ENCODE data around the gene ZNF577. TPM values are rescaled to one million over a fixed set of nuclear protein-coding genes. Genes with fewer than 3 reads are reported as not detected.
"Not testable (repeated sequence)": the region's sequence is repeated elsewhere in the genome, so short reads cannot be mapped to it uniquely, and the experiment has no call there.

ZNF577 gene
- total RNA-seq, 1 donor from 2014 or later: 27.5 TPM

DNA sequence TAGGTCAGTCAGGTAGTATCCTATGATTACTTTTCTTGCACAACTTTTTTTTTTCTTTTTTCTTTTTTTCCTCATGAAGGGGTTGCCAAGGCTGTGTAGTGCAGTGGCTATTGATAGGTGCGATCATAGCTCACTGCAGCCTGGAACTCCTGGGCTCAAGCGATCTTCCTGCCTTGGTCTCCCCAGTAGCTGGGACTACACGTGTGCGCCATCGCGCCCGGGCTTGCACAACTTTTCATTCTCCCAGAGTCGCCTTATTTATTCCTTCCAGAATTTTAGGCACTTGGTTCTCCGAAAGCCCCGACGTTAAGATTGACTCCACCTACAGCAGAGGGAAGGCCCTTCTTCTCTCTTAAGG is 38.7 kb upstream of the ZNF577 start:
- Mint-ChIP-seq H3K4me3 (ENCODE audit: low read depth) (peak overlapping the region; percentile 96), H3K27ac (peak overlapping the region; percentile 99), H3K27me3 (no peaks in the 10 kb centered on the region), H3K9me3 (ENCODE audit: low read depth) (peaks cover 52% of the 10 kb centered on the region), H3K36me3 (ENCODE audit: insufficient read depth) (peaks cover 51% of the 10 kb centered on the region), H3K4me1 (ENCODE audit: low read depth) (peaks cover 7% of the 10 kb centered on the region)
- TF ChIP-seq, protein P1, sequence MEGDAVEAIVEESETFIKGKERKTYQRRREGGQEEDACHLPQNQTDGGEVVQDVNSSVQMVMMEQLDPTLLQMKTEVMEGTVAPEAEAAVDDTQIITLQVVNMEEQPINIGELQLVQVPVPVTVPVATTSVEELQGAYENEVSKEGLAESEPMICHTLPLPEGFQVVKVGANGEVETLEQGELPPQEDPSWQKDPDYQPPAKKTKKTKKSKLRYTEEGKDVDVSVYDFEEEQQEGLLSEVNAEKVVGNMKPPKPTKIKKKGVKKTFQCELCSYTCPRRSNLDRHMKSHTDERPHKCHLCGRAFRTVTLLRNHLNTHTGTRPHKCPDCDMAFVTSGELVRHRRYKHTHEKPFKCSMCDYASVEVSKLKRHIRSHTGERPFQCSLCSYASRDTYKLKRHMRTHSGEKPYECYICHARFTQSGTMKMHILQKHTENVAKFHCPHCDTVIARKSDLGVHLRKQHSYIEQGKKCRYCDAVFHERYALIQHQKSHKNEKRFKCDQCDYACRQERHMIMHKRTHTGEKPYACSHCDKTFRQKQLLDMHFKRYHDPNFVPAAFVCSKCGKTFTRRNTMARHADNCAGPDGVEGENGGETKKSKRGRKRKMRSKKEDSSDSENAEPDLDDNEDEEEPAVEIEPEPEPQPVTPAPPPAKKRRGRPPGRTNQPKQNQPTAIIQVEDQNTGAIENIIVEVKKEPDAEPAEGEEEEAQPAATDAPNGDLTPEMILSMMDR (IDR thresholded peaks at IDR 0.05; ENCODE audit: unreplicated experiment): no peak
- no peak for DNase-seq (ENCODE audit: low spot score, unreplicated experiment)

DNA sequence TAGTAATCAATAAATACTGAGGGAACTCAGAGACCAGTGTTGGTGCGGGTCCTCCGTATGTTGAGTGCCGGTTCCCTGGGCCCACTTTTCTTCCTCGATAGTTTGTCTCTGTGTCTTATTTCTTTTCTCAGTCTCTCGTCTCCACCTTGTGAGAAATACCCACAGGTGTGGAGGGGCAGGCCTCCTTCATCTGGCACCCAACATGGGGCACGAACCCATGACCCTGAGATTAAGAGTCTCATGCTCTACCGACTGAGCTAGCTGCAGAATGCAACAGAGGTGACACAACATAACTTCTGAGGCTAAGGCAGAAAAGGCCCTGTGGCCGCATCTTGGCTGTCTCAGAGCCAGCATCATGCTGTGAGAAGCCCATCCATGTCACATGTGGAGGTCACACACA is 34.2 kb upstream of the ZNF577 start:
- H3K4me1 Mint-ChIP-seq (ENCODE audit: low read depth): no peaks in the 10 kb centered on the region
- H3K9me3 Mint-ChIP-seq (ENCODE audit: low read depth): peaks cover 46% of the 10 kb centered on the region
- H3K36me3 Mint-ChIP-seq (ENCODE audit: insufficient read depth): peaks cover 17% of the 10 kb centered on the region
- no peaks in the 10 kb centered on the region for H3K27me3 Mint-ChIP-seq
- no peak for DNase-seq (ENCODE audit: low spot score, unreplicated experiment)
- H3K4me3 Mint-ChIP-seq (ENCODE audit: low read depth): no peak overlapping the region
- TF ChIP-seq, protein P1 (IDR thresholded peaks at IDR 0.05; ENCODE audit: unreplicated experiment): no peak
- no peak overlapping the region for H3K27ac Mint-ChIP-seq

DNA sequence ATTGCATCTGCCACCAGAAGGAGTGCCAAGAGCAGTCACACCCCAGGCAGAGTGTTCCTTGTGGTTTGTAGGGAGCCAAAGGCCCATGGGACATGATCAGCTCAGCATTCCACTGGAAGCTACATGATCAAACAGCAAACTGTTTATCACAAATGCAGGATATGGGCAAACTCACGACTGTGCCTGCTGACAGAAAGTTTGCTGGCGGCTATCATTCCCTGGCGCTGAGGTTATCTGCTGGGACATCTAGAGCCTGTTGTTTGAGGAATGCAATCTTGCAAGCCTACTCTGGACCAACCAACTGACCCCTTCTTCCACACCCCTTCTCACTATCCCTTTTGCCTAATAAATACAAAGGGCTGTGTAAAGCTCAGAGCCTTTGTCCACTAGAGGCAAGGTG is 31.9 kb upstream of the ZNF577 start:
- TF ChIP-seq, protein P1 (IDR thresholded peaks at IDR 0.05; ENCODE audit: unreplicated experiment): no peak
- Mint-ChIP-seq H3K4me1 (ENCODE audit: low read depth) (no peaks in the 10 kb centered on the region), H3K36me3 (ENCODE audit: insufficient read depth) (peaks cover 12% of the 10 kb centered on the region), H3K4me3 (ENCODE audit: low read depth) (no peak overlapping the region), H3K27me3 (no peaks in the 10 kb centered on the region), H3K27ac (no peak overlapping the region), H3K9me3 (ENCODE audit: low read depth) (peaks cover 56% of the 10 kb centered on the region)
- no peak for DNase-seq (ENCODE audit: low spot score, unreplicated experiment)

DNA sequence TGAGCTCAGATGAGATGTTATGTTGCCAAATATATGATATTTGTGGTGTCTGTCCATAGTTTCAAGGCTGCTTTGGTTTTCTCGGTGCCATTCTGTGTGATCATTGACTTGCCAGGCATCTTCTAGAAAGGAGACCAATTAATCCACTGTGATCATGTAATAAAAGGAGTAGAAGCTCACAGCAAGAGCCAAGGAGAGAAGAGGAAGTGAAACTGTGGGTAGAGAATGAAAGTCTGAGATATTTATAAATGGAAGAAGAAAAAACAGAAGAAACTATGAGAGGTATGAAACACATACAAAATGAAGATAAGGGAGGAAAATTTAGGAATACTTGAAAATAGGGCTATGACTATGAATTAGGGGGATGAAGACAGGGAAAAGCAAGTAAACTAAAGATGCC is 28.4 kb upstream of the ZNF577 start:
- Mint-ChIP-seq H3K4me1 (ENCODE audit: low read depth) (no peaks in the 10 kb centered on the region), H3K9me3 (ENCODE audit: low read depth) (peaks cover 55% of the 10 kb centered on the region)
- TF ChIP-seq, protein P1 (IDR thresholded peaks at IDR 0.05; ENCODE audit: unreplicated experiment): no peak

DNA sequence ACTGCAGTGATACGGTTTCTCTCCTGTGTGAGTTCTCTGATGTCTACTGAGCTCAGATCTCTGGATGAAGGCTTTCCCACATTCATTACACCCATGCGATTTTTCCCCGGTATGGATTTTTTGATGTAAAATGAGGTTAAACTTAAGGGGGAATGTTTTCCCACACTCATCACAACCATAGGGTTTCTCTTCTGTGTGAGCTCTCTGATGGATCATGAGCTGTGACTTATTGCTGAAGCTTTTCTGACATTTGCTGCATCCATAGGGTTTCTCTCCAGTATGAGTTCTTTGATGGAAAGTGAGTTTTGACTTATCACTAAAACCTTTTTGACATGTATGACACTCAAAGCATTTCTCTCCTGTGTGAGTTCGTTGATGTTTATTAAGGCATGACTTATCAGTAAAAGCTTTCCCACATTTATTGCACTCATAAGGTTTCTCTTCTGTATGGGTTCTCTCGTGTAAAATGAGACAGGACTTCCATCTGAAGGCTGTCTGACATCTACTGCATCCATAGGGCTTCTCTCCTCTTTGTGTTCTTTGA is 27.6 kb upstream of the ZNF577 start:
- H3K27me3 Mint-ChIP-seq: no peaks in the 10 kb centered on the region
- H3K4me3 Mint-ChIP-seq (ENCODE audit: low read depth): no peak overlapping the region
- H3K9me3 Mint-ChIP-seq (ENCODE audit: low read depth): peaks cover 54% of the 10 kb centered on the region
- no peaks in the 10 kb centered on the region for H3K4me1 Mint-ChIP-seq (ENCODE audit: low read depth)
- H3K36me3 Mint-ChIP-seq (ENCODE audit: insufficient read depth): peaks cover 8% of the 10 kb centered on the region
- DNase-seq (ENCODE audit: low spot score, unreplicated experiment): no peak
- TF ChIP-seq, protein P1 (IDR thresholded peaks at IDR 0.05; ENCODE audit: unreplicated experiment): no peak
- H3K27ac Mint-ChIP-seq: no peak overlapping the region

More for the DNA sequence above, 28.4 kb upstream of the ZNF577 start:
- H3K4me3 Mint-ChIP-seq (ENCODE audit: low read depth): no peak overlapping the region
- no peaks in the 10 kb centered on the region for H3K27me3 Mint-ChIP-seq
- DNase-seq (ENCODE audit: low spot score, unreplicated experiment): no peak
- peaks cover 8% of the 10 kb centered on the region for H3K36me3 Mint-ChIP-seq (ENCODE audit: insufficient read depth)
- H3K27ac Mint-ChIP-seq: no peak overlapping the region

DNA sequence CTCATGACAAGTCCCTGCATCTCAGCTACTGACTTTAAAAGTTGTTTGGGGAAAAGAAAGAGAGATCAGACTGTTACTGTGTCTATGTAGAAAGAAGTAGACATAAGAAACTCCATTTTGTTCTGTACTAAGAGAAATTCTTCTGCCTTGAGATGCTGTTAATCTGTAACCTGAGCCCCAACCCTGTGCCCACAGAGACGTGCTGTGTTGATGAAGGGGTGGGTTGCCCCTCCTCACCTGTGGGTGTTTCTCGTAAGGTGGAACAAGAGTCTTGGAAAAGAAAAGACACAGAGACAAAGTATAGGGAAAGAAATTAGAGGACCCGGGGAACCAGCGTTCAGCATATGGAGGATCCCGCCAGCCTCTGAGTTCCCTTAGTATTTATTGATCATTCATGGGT is 20.2 kb upstream of the ZNF577 start:
- peaks cover 49% of the 10 kb centered on the region for H3K9me3 Mint-ChIP-seq (ENCODE audit: low read depth)
- not testable (repeated sequence) for H3K4me3 Mint-ChIP-seq (ENCODE audit: low read depth); H3K27me3 Mint-ChIP-seq; H3K27ac Mint-ChIP-seq; DNase-seq (ENCODE audit: low spot score, unreplicated experiment)
- H3K4me1 Mint-ChIP-seq (ENCODE audit: low read depth): peaks cover 11% of the 10 kb centered on the region
- peaks cover 21% of the 10 kb centered on the region for H3K36me3 Mint-ChIP-seq (ENCODE audit: insufficient read depth)

DNA sequence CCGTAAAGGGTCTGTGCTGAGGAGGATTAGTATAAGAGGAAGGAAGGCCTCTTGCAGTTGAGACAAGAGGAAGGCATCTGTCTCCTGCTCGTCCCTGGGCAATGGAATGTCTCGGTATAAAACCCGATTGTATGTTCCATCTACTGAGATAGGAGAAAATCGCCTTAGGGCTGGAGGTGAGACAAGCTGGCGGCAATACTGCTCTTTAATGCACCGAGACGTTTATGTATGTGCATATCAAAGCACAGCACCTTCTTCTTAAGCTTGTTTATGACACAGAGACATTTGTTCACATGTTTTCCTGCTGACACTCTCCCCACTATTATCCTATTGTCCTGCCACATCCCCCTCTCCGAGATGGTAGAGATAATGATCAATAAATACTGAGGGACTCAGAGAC is 18.4 kb upstream of the ZNF577 start:
- H3K4me3 Mint-ChIP-seq (ENCODE audit: low read depth): peak overlapping the region; percentile 39
- peaks cover 49% of the 10 kb centered on the region for H3K9me3 Mint-ChIP-seq (ENCODE audit: low read depth)
- peaks cover 38% of the 10 kb centered on the region for H3K36me3 Mint-ChIP-seq (ENCODE audit: insufficient read depth)
- H3K27me3 Mint-ChIP-seq; DNase-seq (ENCODE audit: low spot score, unreplicated experiment): not testable (repeated sequence)
- H3K4me1 Mint-ChIP-seq (ENCODE audit: low read depth): peaks cover 11% of the 10 kb centered on the region
- peak overlapping the region; percentile 96 for H3K27ac Mint-ChIP-seq

DNA sequence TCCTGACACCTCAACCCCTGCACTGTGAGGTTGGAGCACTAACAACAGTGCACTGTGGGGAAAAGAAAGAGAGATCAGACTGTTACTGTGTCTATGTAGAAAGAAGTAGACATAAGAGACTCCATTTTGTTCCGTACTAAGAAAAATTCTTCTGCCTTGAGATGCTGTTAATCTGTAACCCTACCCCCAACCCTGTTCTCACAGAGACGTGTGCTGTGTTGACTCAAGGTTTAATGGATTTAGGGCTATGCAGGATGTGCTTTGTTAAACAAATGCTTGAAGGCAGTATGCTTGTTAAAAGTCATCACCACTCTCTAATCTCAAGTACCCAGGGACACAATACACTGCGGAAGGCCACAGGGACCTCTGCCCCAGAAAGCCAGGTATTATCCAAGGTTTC is 17.9 kb upstream of the ZNF577 start:
- H3K4me3 Mint-ChIP-seq (ENCODE audit: low read depth): peak overlapping the region; percentile 24
- H3K36me3 Mint-ChIP-seq (ENCODE audit: insufficient read depth): peaks cover 42% of the 10 kb centered on the region
- peaks cover 51% of the 10 kb centered on the region for H3K9me3 Mint-ChIP-seq (ENCODE audit: low read depth)
- peaks cover 11% of the 10 kb centered on the region for H3K4me1 Mint-ChIP-seq (ENCODE audit: low read depth)
- not testable (repeated sequence) for H3K27me3 Mint-ChIP-seq; DNase-seq (ENCODE audit: low spot score, unreplicated experiment)
- peak overlapping the region; percentile 96 for H3K27ac Mint-ChIP-seq

Measured in progenitor cell of endocrine pancreas (in vitro differentiated cells).